NOMO-1 (cell line): ENCODE measurements around the gene MSANTD2.

Experiments used
- DNase-seq, 2 experiments: peaks; one replicate each; lab custom pipeline; 2025; ENCODE audit not compliant: unreplicated experiment in 2 of 2; lab: John Stamatoyannopoulos, UW

Gene MSANTD2

GRCh38 chr11:124756033-124756752 is 44.0 kb downstream of the MSANTD2 start:
- no peak for DNase-seq

- DNase-seq = no peak
Measured at GRCh38 chr11:124754710-124755109, 45.5 kb downstream of the MSANTD2 start.

DNA sequence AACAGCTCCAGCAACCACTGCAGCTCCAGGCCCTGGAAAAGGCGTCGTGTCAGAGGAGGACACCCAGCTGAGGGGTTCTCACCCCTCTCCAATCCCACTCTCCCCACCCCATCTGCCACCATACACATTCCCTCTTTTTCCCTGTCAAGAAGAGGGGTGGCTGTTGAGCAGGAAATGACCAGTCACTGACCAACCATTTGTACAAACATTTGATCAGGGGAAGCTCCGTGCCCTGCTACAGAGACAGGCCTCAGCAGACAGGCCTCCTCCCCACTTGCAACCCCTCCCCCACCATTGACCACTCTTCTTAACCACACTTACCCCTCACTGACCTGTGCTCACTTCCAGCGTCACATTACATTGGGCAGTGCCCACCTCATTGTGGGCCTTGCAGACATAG is 45.9 kb downstream of the MSANTD2 start:
- no peak for DNase-seq

DNA sequence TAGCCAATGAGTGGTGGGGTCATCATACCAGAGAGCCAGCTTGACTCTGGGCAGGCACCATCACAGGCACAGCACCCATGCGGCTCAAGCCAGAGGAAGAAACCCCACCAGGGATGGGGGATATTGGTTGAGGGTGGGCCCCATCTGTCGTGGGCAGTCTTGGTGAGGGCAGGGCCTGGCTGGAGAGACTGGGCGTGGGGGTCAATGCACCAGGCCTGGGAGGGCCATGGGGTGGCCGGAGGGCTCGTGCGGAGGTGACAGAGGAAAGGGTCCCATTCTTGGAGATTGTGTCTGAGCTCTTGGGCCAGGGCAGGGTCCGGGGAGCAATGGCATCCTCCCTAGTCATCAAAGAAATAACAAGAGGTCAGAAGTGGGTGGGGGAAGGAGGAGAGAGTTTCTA is 46.6 kb downstream of the MSANTD2 start:
- DNase-seq = no peak

DNA sequence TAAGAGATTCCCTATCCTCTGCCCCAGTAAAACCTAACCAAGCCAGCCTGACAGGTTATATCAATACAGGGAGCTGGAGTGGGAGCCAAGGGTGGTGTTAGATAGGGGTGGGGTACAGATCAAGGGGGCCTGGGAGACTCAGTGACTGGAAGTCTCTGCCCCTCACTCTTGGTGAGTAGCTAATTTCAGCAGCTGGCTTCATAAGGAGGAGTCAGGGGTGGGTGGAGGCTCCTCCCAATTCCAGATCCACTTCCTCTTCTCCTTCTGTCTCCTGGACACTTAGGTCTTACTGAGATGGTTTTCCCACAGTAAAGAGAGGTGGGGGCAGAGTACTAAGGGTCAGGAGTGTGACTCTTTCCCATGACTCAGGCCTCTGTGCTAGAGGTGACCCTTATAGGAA is 47.0 kb downstream of the MSANTD2 start:
- DNase-seq = peak in 1 of 2 experiments; percentile 7

DNA sequence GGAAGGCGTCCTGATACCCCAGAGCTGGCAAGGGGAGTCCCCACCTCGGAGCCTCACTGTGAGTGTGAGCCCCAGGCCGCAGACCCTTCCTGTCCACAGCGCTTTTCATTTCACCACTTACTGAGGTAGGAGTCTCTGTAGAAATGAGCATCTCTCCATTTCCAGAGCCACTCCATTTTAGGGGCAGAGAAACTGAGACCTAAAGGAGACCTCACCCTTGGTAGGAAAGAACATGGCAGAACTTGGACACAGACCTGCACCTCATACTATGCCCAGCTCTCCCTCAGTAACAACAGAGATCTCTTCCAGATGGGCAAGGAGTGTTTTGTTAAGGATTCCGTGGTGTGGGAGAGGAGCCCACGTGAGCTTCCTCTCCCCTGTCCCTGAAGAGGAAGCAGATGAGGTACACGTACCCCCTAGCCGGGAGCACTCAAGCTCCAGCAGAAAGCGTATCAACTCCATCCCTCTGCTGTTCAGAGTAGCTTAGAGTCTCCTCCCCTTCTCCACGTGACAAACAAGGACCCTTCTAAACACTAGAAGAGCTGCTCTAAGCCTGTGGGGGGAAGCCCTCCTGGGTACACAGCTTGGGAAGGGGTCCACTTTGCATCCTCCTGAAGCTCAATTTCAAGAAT is 47.6 kb downstream of the MSANTD2 start:
- DNase-seq = no peak

DNA sequence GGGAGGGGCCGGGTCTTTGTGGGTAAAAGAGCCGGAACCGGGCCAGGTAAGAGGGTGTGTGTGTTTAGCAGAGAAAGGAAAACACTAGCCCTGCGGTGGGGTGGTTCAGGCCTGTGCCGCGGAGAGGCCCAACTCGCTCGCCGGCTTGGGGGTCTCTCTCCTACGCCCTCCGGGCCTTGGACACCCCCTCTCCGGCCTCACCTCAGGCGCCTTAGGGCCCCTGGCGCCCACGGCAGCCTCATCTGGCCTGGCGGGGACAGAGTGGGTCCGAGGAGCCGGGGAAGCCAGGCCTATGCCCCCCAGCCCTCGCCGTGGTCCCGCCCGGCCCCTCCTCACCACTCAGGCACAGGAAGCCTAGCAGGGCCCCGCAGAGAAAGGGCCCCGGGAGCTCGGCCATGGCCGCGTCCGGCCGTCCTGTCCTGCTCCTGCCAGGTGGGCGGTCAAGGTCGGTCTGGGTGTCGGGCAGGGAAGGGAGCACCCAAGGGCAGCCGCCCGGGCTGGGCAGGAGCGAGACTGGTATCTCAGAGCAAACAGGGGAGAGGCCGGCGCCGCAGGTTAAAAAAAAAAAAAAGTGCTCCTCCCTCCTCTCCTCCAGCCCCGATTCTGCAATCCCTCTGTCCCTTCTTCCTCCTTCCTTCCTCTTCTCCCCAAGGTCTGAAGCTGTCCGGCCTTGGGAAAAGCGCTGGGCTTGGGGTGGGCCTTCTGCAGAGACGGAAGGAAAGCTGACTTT is 48.3 kb downstream of the MSANTD2 start, which contains the start of gene VSIG2:
Gene VSIG2, minus strand, starts transcription at position 515 of the 730 bp plus-strand sequence. Its CDS starts 118 bp downstream, at position 397.
- no peak for DNase-seq

- no peak for DNase-seq
Measured at GRCh38 chr11:124751391-124751740, 48.8 kb downstream of the MSANTD2 start.

GRCh38 chr11:124749912-124750311 is 50.3 kb downstream of the MSANTD2 start:
- peak in 1 of 2 experiments; percentile 56 for DNase-seq

GRCh38 chr11:124748481-124749343 is 51.5 kb downstream of the MSANTD2 start:
- DNase-seq = peak in 1 of 2 experiments; percentile 48

- DNase-seq = no peak
Measured at GRCh38 chr11:124748100-124748418, 52.1 kb downstream of the MSANTD2 start.

DNA sequence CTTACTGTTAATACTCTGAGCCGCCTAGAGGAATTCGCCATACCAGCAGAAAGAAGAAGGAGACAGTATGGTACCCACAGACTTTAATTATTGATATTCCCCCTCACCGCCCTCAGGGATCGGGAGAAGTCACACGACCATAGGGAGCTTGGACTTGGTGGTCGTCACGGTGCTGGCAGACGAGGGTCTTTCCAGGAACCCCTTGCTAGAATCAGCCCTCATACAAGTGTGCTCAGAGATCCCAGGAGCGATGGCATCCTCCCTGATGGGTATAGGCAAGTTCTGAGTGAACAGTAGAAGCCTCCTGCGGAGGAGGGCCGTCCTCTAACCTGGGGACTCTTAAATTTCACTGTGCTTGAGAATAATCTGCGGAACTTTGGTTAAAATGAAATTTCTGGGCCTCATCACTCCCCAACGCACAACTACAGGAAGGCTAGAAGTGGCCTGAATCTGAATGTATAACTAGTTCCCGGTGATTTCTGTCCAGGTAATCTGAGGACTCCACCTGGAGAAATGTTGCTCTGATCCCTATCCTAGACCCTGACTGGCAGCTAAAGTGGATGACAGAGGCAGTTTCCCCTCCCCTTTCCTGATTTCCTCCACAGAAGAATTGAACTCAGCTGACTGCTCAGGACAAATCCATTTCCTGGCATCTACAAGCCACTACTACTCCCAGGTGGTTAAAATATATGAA is 52.7 kb downstream of the MSANTD2 start:
- DNase-seq = no peak

GRCh38 chr11:124746621-124747243 is 53.5 kb downstream of the MSANTD2 start:
- no peak for DNase-seq

GRCh38 chr11:124745835-124746620 is 54.2 kb downstream of the MSANTD2 start:
- DNase-seq = no peak

DNA sequence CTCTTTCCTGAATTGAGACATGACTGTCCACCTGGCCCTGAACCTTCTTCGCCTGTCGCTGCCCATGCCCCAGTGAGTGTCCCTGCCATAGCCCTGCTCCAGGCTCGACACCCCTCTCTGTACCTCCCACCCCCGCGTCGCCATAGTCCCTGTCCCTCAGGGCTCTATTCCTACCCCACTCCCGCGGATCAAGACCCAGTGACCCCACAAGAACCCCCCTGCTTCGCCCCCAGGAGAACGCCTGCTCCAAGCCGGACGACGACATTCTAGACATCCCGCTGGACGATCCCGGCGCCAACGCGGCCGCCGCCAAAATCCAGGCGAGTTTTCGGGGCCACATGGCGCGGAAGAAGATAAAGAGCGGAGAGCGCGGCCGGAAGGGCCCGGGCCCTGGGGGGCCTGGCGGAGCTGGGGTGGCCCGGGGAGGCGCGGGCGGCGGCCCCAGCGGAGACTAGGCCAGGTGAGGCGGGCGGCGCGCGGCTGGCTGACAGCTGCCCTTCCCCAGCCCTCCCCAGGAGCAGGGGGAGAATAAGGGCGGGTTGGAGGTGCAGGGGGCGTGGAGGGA is 54.9 kb downstream of the MSANTD2 start:
- DNase-seq = no peak

DNA sequence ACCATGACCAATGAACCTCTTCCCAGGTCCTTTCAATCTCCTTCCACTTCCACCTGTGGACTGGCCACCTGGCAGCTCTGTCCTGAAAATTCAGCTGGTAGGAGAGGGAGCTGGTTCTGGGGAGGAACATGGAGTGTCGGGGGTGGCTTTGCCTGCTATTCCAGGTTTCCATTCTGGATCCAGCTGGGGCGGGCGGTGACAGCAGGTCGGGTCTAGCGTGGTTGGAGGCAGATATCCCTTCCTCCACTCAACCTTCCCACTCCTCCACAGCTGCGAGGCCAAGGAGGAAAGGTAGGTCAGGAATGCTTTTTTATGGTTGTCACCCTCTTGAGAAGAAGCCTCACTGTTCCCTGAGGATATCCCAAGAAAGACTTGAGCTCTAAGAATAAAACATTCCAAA is 57.2 kb downstream of the MSANTD2 start:
- DNase-seq = no peak

- DNase-seq = no peak
Measured at GRCh38 chr11:124742555-124742954, 57.7 kb downstream of the MSANTD2 start.

- peak; percentile 56 to 66 for DNase-seq
Measured at GRCh38 chr11:124740277-124740882, 59.8 kb downstream of the MSANTD2 start.
